Neural progenitor cell (in vitro differentiated cells): ENCODE data around the gene FXYD5.

Source experiments
- EZH2 ChIP-seq: fragments of 200-600 bp; sonication (generic); IDR thresholded peaks from 2 replicates; pipeline ENCODE4 v1.6.1; 2017; ENCODE audit warnings: antibody characterized with exemption, mild to moderate bottlenecking, moderate library complexity
- TF ChIP-seq, protein P1 (sequence below): fragments of 200-600 bp; sonication (generic); IDR thresholded peaks from 2 replicates; pipeline ENCODE4 v1.5.1; 2017; ENCODE audit warnings: antibody characterized with exemption, mild to moderate bottlenecking

DNA sequence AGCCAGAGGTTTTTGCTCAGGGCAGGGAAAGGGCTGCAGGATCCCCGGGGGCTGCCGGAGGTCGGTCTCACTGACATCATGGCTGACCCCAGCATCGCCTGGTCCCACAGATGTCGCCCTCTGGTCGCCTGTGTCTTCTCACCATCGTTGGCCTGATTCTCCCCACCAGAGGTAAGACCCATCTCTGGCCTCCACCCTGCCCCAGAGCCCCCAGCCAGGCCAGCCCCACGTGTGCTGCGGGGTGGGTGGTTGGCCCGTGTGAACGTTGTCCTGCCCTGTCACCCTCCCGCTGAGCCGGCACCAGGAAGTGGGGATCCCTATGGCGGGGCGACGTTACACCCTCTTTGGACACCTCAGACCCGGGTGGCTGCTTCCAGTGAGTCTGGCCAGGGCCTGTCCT is 906 bp downstream of the FXYD5 start:
- TF ChIP-seq, protein P1, sequence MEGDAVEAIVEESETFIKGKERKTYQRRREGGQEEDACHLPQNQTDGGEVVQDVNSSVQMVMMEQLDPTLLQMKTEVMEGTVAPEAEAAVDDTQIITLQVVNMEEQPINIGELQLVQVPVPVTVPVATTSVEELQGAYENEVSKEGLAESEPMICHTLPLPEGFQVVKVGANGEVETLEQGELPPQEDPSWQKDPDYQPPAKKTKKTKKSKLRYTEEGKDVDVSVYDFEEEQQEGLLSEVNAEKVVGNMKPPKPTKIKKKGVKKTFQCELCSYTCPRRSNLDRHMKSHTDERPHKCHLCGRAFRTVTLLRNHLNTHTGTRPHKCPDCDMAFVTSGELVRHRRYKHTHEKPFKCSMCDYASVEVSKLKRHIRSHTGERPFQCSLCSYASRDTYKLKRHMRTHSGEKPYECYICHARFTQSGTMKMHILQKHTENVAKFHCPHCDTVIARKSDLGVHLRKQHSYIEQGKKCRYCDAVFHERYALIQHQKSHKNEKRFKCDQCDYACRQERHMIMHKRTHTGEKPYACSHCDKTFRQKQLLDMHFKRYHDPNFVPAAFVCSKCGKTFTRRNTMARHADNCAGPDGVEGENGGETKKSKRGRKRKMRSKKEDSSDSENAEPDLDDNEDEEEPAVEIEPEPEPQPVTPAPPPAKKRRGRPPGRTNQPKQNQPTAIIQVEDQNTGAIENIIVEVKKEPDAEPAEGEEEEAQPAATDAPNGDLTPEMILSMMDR = no peak
- TF ChIP-seq EZH2 = no peak
